Keratinocyte (primary cell): ENCODE measurements around the gene TUBB2A.

ENCODE experiments used
- EZH2 ChIP-seq: IDR thresholded peaks from one replicate; pipeline ENCODE4 v1.6.1; 2012; ENCODE audit warnings: inconsistent platforms, mild to moderate bottlenecking, low read length, moderate library complexity
- TF ChIP-seq, protein P1 (sequence below), 3 experiments: IDR thresholded peaks in 1 of 3; conservative IDR thresholded peaks in 1 of 3; optimal IDR thresholded peaks in 1 of 3; 2 replicates in 2 of 3; 3 replicates in 1 of 3; pipeline versions ENCODE3 to v1.5.1; 2011; ENCODE audit warnings: low read length in 3 of 3, mild to moderate bottlenecking in 3 of 3, moderate library complexity in 2 of 3, control low read depth in 1 of 3, inconsistent platforms in 1 of 3; ENCODE audit not compliant: insufficient read depth in 2 of 3; ENCODE audit errors: extremely low read depth in 1 of 3

- TF ChIP-seq EZH2, result no peak
- TF ChIP-seq, protein P1, sequence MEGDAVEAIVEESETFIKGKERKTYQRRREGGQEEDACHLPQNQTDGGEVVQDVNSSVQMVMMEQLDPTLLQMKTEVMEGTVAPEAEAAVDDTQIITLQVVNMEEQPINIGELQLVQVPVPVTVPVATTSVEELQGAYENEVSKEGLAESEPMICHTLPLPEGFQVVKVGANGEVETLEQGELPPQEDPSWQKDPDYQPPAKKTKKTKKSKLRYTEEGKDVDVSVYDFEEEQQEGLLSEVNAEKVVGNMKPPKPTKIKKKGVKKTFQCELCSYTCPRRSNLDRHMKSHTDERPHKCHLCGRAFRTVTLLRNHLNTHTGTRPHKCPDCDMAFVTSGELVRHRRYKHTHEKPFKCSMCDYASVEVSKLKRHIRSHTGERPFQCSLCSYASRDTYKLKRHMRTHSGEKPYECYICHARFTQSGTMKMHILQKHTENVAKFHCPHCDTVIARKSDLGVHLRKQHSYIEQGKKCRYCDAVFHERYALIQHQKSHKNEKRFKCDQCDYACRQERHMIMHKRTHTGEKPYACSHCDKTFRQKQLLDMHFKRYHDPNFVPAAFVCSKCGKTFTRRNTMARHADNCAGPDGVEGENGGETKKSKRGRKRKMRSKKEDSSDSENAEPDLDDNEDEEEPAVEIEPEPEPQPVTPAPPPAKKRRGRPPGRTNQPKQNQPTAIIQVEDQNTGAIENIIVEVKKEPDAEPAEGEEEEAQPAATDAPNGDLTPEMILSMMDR (optimal IDR thresholded peaks at IDR 0.05 in 1 of 3, IDR thresholded peaks at IDR 0.05 in 1 of 3, conservative IDR thresholded peaks at IDR 0.05 in 1 of 3; ENCODE audit: extremely low read depth in 1 of 3, insufficient read depth in 2 of 3, low read length in 3 of 3), result no peak
Measured at GRCh38 chr6:3159805-3160781, 2.7 kb upstream of the TUBB2A start.
